T-helper 1 cell treated with Interleukin-12 subunit alpha and Interleukin-12 subunit beta and Interleukin-4 antibody, amounts not matched to agents 30 μg/mL and 1 μg/mL, for 36 hours (primary cell): Measurements from ENCODE around the gene FBL.

Source experiments
- H3K27ac Mint-ChIP-seq: one replicate; pipeline ENCODE4 v1.8.0; 2021; ENCODE audit warnings: mild to moderate bottlenecking, mixed read lengths
- H3K27me3 Mint-ChIP-seq: one replicate; pipeline ENCODE4 v1.8.0; 2021; ENCODE audit warnings: low read depth, mixed read lengths
- H3K36me3 Mint-ChIP-seq: one replicate; pipeline ENCODE4 v1.8.0; 2021; ENCODE audit warnings: low read depth, mixed read lengths
- H3K4me1 Mint-ChIP-seq: one replicate; pipeline ENCODE4 v1.8.0; 2021; ENCODE audit warnings: low read depth, mixed read lengths
- H3K4me3 Mint-ChIP-seq: one replicate; pipeline ENCODE4 v1.8.0; 2021; ENCODE audit warnings: mild to moderate bottlenecking, moderate library complexity, mixed read lengths
- H3K9me3 Mint-ChIP-seq: one replicate; pipeline ENCODE4 v1.8.0; 2021; ENCODE audit warnings: mixed read lengths

FBL gene

DNA sequence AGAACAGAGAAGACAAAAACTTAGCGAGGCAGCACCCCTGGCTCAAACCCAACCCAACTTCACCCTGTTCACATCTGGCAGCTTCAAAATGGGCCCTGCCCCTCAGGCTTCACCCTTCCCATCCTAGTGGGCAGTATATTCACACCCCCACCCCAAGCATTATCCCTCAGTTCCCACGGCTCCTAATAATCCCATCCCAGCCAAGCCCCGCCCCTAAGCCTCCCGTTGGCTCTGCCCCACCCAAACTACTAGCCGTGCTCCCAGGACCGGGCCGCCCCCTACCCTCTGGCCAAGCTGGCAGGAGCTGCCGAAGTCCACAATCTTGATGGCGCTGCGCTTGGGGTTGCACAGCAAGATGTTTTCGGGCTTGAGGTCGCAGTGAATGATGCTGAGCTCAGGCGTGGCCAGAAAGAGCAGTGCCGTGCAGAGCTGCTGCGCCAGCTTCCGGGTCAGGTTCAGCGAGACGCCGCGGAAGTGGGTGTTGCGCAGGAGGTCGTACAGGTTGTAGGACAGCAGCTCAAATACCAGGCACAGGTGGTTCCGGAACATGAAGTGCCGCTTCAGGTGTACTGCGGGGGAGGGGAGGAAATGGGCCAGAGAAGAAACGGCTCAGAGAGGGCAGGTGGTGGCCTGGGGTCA lies 18.0 kb downstream of the FBL start:
- no peaks in the 10 kb centered on the region for H3K9me3 Mint-ChIP-seq
- H3K27me3 Mint-ChIP-seq: no peaks in the 10 kb centered on the region
- peaks cover 18% of the 10 kb centered on the region for H3K36me3 Mint-ChIP-seq
- H3K27ac Mint-ChIP-seq: no peak overlapping the region
- no peak overlapping the region for H3K4me3 Mint-ChIP-seq
- H3K4me1 Mint-ChIP-seq: peaks cover 20% of the 10 kb centered on the region

- H3K9me3 Mint-ChIP-seq: no peaks in the 10 kb centered on the region
- peaks cover 11% of the 10 kb centered on the region for H3K4me1 Mint-ChIP-seq
- no peaks in the 10 kb centered on the region for H3K27me3 Mint-ChIP-seq
- H3K27ac Mint-ChIP-seq: no peak overlapping the region
- peaks cover 18% of the 10 kb centered on the region for H3K36me3 Mint-ChIP-seq
- H3K4me3 Mint-ChIP-seq: no peak overlapping the region
Observed at GRCh38 chr19:39827216-39827615, 19.0 kb downstream of the FBL start.

DNA sequence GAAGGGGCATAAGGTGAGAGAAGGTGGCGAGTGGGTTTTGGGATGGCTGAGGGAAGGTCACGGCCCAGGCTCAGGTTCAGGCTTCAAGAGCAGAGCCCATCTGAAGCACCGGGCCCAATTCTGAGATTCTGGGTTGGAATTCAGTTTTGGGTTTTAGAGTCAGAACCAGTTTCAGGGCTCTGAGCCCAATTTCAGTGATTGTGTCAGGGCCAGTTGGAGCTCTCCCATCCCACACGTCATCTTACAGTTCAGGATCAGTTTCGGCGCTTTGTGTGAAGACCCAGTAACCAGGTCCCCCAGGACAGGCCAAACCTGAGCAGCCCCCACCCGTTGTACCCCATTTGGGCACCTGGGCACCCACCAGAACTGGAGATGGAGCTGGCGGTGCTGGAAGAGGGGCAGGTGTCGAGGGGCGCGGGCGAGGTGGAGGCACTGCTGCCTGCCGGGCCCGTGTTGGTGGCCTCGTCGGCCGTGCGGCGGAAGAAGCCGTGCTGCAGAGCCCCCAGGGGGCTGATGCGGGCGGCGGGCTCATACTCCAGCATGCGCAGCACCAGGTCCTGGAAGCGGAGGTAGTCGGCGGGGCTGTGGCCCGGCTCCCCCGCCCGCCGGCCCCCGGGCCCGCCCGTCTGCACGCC lies 19.8 kb downstream of the FBL start:
- Mint-ChIP-seq H3K4me1 (peaks cover 7% of the 10 kb centered on the region), H3K36me3 (peaks cover 18% of the 10 kb centered on the region), H3K9me3 (no peaks in the 10 kb centered on the region), H3K27ac (no peak overlapping the region), H3K27me3 (no peaks in the 10 kb centered on the region), H3K4me3 (no peak overlapping the region)

DNA sequence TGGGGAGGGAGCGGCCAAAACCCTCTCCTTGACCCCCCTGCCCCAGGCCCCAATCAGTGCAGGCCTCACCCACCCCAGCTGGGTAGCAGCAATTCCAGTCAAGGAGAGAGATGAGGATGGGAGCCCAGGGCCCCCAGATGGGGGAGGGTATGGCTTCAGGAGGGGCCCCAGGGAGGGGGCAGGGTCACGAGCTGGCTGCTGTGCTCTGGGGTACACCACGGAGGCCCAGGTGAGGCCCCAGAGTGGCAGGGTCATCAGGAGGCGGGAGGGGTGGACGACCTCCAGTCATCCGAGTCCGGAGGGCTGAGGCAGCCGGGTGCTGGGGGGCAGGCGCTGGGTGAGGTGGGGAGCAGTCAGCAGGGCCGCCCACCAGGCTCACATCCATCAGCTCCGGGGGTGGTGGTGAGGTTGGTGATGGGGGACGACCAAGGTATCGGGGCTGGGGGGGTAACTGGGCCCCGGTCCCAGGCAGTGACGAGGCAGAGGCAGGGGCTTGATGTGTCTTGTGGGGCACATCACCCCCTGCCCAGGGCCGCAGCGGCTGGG lies 20.6 kb downstream of the FBL start:
- Mint-ChIP-seq H3K27me3 (no peaks in the 10 kb centered on the region), H3K4me1 (peaks cover 7% of the 10 kb centered on the region), H3K36me3 (peaks cover 16% of the 10 kb centered on the region), H3K4me3 (no peak overlapping the region), H3K9me3 (no peaks in the 10 kb centered on the region), H3K27ac (no peak overlapping the region)

- H3K27me3 Mint-ChIP-seq: no peaks in the 10 kb centered on the region
- no peaks in the 10 kb centered on the region for H3K9me3 Mint-ChIP-seq
- peak overlapping the region; percentile 36 for H3K27ac Mint-ChIP-seq
- no peak overlapping the region for H3K4me3 Mint-ChIP-seq
- peaks cover 12% of the 10 kb centered on the region for H3K36me3 Mint-ChIP-seq
- peaks cover 7% of the 10 kb centered on the region for H3K4me1 Mint-ChIP-seq
Observed at GRCh38 chr19:39825093-39825463, 21.1 kb downstream of the FBL start.

DNA sequence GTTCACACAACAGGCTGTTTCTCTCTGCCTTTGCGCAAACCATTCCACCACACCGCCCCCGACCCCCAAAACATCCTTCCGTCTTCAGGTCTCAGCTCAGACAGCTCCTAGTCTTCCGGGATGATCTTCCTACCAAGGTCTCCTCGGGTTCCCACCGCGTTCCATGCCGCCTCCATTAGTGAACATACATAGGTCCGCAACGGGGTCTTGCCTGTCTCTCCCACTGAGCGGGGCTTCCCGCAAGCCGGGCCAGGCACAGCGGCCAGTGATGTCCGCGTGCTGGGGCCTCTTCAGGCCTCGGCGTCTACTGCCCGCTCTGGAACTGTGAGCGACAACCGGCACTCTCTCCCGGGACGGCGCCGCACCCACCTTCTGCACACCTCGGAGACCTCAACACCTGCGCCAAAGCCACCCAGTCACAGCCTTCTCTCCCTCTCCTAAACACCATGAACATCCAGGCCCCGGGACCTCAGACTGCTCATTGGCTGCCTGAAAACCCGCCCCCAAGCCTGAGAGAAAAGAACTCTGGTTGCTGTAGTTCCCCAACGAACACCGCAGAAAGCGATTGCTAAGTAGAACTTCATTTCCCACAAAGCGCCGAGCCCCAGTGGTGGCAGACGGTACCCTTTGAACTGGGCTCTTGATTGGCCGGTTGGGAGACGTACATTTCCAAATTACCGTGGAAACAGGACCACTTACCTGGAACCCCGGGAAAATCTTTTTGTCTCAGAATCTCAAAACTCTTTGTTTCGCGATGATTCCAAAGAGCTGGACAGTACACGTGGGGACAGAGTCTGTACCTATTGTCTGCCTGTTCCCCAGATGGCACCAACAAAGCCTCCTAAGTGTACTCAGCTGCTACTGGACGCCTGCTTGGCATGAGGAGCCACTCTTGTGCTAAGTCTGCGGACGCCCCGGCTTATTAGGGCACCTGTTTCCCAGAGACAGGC lies 21.8 kb downstream of the FBL start:
- peaks cover 8% of the 10 kb centered on the region for H3K36me3 Mint-ChIP-seq
- H3K27ac Mint-ChIP-seq: no peak overlapping the region
- H3K4me1 Mint-ChIP-seq: peaks cover 7% of the 10 kb centered on the region
- H3K27me3 Mint-ChIP-seq: no peaks in the 10 kb centered on the region
- H3K9me3 Mint-ChIP-seq: no peaks in the 10 kb centered on the region
- no peak overlapping the region for H3K4me3 Mint-ChIP-seq

DNA sequence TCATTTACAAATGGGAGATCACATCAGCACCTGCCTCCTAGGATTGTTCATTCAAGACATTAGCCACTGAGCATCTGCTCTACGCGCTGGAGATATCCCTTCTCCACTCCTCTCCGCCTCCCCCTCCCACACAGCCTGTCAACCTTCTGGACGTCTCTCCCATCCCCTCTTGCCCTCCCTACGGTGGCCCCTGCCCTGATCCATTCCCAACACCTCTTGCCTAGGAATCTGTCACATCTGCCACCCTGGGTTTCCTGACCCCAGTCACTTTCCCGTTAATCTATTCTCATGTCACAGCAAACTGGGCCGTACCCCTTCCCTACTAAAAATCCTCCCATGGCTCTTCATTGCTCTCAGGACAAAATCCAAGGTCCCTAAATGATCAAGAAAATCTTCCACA lies 22.5 kb downstream of the FBL start:
- Mint-ChIP-seq H3K4me1 (peaks cover 8% of the 10 kb centered on the region), H3K4me3 (no peak overlapping the region), H3K9me3 (no peaks in the 10 kb centered on the region), H3K36me3 (peaks cover 4% of the 10 kb centered on the region), H3K27ac (no peak overlapping the region), H3K27me3 (no peaks in the 10 kb centered on the region)

GRCh38 chr19:39820696-39821095 lies 25.5 kb downstream of the FBL start:
- Mint-ChIP-seq H3K9me3 (no peaks in the 10 kb centered on the region), H3K27ac (no peak overlapping the region), H3K4me3 (no peak overlapping the region), H3K27me3 (no peaks in the 10 kb centered on the region), H3K4me1 (peaks cover 6% of the 10 kb centered on the region), H3K36me3 (peaks cover 8% of the 10 kb centered on the region)

- H3K9me3 Mint-ChIP-seq: no peaks in the 10 kb centered on the region
- H3K27ac Mint-ChIP-seq: no peak overlapping the region
- H3K4me1 Mint-ChIP-seq: peaks cover 6% of the 10 kb centered on the region
- no peaks in the 10 kb centered on the region for H3K27me3 Mint-ChIP-seq
- H3K4me3 Mint-ChIP-seq: no peak overlapping the region
- H3K36me3 Mint-ChIP-seq: peaks cover 8% of the 10 kb centered on the region
Observed at GRCh38 chr19:39819786-39820185, 26.4 kb downstream of the FBL start.

DNA sequence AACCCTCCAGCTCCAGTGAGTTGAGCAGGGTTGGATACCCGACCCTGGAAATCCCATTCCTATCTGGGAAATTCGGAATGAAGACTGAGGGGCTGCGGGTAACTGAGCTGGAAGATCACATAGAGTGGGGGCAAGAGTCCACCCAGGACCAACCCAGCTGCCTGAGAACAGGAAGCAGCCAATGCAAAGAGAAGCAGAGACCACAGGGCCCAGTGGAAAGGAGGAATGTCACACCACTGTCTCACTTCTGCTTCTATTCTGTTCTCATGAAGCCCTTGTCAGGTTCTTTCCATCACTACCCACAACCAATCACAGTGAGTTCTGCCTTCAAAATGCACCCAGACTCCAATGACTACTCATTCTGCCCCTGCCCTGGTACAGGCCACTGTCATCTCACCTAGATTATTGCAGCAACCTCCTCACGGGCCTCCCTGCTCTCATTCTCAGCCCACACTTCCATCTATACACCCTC lies 27.5 kb downstream of the FBL start:
- H3K27me3 Mint-ChIP-seq: no peaks in the 10 kb centered on the region
- no peak overlapping the region for H3K27ac Mint-ChIP-seq

GRCh38 chr19:39817888-39818561 lies 28.2 kb downstream of the FBL start:
- Mint-ChIP-seq H3K27me3 (no peaks in the 10 kb centered on the region), H3K9me3 (no peaks in the 10 kb centered on the region), H3K36me3 (peaks cover 10% of the 10 kb centered on the region), H3K4me1 (peaks cover 6% of the 10 kb centered on the region), H3K27ac (no peak overlapping the region), H3K4me3 (no peak overlapping the region)

More for the DNA sequence above, 27.5 kb downstream of the FBL start:
- H3K4me1 Mint-ChIP-seq: peaks cover 6% of the 10 kb centered on the region
- H3K9me3 Mint-ChIP-seq: no peaks in the 10 kb centered on the region
- no peak overlapping the region for H3K4me3 Mint-ChIP-seq
- peaks cover 9% of the 10 kb centered on the region for H3K36me3 Mint-ChIP-seq

- Mint-ChIP-seq H3K9me3 (no peaks in the 10 kb centered on the region), H3K4me1 (peaks cover 6% of the 10 kb centered on the region), H3K27ac (no peak overlapping the region), H3K27me3 (no peaks in the 10 kb centered on the region), H3K4me3 (no peak overlapping the region), H3K36me3 (peaks cover 10% of the 10 kb centered on the region)
Observed at GRCh38 chr19:39816287-39817048, 29.7 kb downstream of the FBL start.

DNA sequence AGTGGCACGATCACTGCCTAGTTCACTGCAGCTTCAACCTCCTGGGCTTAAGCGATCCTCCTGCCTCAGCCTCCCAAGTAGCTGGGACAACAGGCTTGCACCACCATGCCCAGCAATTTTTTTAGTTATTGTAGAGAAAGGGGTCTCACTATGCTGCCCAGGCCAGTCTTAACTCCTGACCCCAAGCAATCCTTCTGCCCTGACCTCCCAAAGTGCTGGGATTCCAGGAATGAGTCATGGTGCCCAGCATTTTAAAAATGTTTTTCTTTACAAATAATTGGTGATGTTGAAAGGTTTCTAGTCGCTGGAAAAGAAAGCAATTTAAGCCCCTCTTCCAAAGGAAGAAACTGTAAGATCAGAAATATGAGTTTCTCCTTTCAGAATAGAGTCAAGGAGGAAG lies 31.6 kb downstream of the FBL start:
- H3K27ac Mint-ChIP-seq: no peak overlapping the region
- H3K36me3 Mint-ChIP-seq: peaks cover 10% of the 10 kb centered on the region
- no peak overlapping the region for H3K4me3 Mint-ChIP-seq
- peaks cover 6% of the 10 kb centered on the region for H3K4me1 Mint-ChIP-seq
- no peaks in the 10 kb centered on the region for H3K27me3 Mint-ChIP-seq
- no peaks in the 10 kb centered on the region for H3K9me3 Mint-ChIP-seq
